K562 treated with DMSO at 1 percent for 24 hours (cell line): ENCODE data around the gene HDDC2. TPM values are rescaled to one million over a fixed set of nuclear protein-coding genes. Genes with fewer than 3 reads are reported as not detected.

ENCODE experiments used
- total RNA-seq: library from RNA; unstranded; fragments of 300-600 nt; gene quantifications from 2 replicates; pipeline ENCODE4 v1.2.3, GENCODE V29; 2022; ENCODE audit warnings: low read depth; ENCODE audit not compliant: insufficient read depth

The HDDC2 gene, protein sequence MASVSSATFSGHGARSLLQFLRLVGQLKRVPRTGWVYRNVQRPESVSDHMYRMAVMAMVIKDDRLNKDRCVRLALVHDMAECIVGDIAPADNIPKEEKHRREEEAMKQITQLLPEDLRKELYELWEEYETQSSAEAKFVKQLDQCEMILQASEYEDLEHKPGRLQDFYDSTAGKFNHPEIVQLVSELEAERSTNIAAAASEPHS
- 103 and 106 TPM in 2 replicates for total RNA-seq

GRCh38 chr6:125301435-125302391, at the start of gene HDDC2:
Gene HDDC2, minus strand, starts transcription at chr6:125301967. Its CDS starts 35 bp downstream, at chr6:125301932.

Other genes with a start within 250 kb of the HDDC2 start
- 102 and 127 TPM in 2 replicates for gene TPD52L1, start 148.2 kb downstream of the HDDC2 start, total RNA-seq